ENCODE results near the gene DGKG.

Gene DGKG

GRCh38 chr3:186318135-186318534 lies 43.9 kb downstream of the DGKG start:
- DNase-seq (ENCODE audit: low read depth in 2 of 2), result peak in 1 of 2 experiments; percentile 9

GRCh38 chr3:186317478-186317877 lies 44.6 kb downstream of the DGKG start:
- no peak for DNase-seq (ENCODE audit: low read depth in 2 of 2)

- DNase-seq (ENCODE audit: low read depth in 2 of 2), result no peak
Observed at GRCh38 chr3:186316666-186317260, 45.3 kb downstream of the DGKG start.

- DNase-seq (ENCODE audit: low read depth in 2 of 2), result no peak
Observed at GRCh38 chr3:186315581-186316354, 46.3 kb downstream of the DGKG start.

- DNase-seq (ENCODE audit: low read depth in 2 of 2), result no peak
Observed at GRCh38 chr3:186314896-186315295, 47.1 kb downstream of the DGKG start.

GRCh38 chr3:186311441-186311840 lies 50.6 kb downstream of the DGKG start:
- DNase-seq (ENCODE audit: low read depth in 2 of 2), result no peak

GRCh38 chr3:186308549-186308948 lies 53.5 kb downstream of the DGKG start:
- DNase-seq (ENCODE audit: low read depth in 2 of 2), result no peak

GRCh38 chr3:186307594-186308221 lies 54.3 kb downstream of the DGKG start:
- DNase-seq (ENCODE audit: low read depth in 2 of 2), result no peak

- no peak for DNase-seq (ENCODE audit: low read depth in 2 of 2)
Observed at GRCh38 chr3:186305286-186305685, 56.7 kb downstream of the DGKG start.

- no peak for DNase-seq (ENCODE audit: low read depth in 2 of 2)
Observed at GRCh38 chr3:186303965-186304364, 58.1 kb downstream of the DGKG start.

- DNase-seq (ENCODE audit: low read depth in 2 of 2), result no peak
Observed at GRCh38 chr3:186299327-186299726, 62.7 kb downstream of the DGKG start.

GRCh38 chr3:186298876-186299275 lies 63.2 kb downstream of the DGKG start:
- DNase-seq (ENCODE audit: low read depth in 2 of 2), result no peak

GRCh38 chr3:186290796-186291195 lies 71.2 kb downstream of the DGKG start:
- DNase-seq (ENCODE audit: low read depth in 2 of 2), result no peak

GRCh38 chr3:186287711-186288110 lies 74.3 kb downstream of the DGKG start:
- DNase-seq (ENCODE audit: low read depth in 2 of 2), result peak; percentile 86 to 89

GRCh38 chr3:186286114-186286513 lies 75.9 kb downstream of the DGKG start:
- no peak for DNase-seq (ENCODE audit: low read depth in 2 of 2)

GRCh38 chr3:186284661-186285060 lies 77.4 kb downstream of the DGKG start:
- DNase-seq (ENCODE audit: low read depth in 2 of 2), result no peak

- DNase-seq (ENCODE audit: low read depth in 2 of 2), result no peak
Observed at GRCh38 chr3:186284349-186284652, 77.7 kb downstream of the DGKG start.

GRCh38 chr3:186283651-186284348 lies 78.2 kb downstream of the DGKG start:
- DNase-seq (ENCODE audit: low read depth in 2 of 2), result peak; percentile 51 to 53

GRCh38 chr3:186283096-186283495 lies 78.9 kb downstream of the DGKG start:
- no peak for DNase-seq (ENCODE audit: low read depth in 2 of 2)

GRCh38 chr3:186281176-186281575 lies 80.9 kb downstream of the DGKG start:
- peak; percentile 49 to 54 for DNase-seq (ENCODE audit: low read depth in 2 of 2)

GRCh38 chr3:186280737-186281136 lies 81.3 kb downstream of the DGKG start:
- DNase-seq (ENCODE audit: low read depth in 2 of 2), result no peak

GRCh38 chr3:186277268-186277909 lies 84.6 kb downstream of the DGKG start:
- DNase-seq (ENCODE audit: low read depth in 2 of 2), result no peak

Measured in fibroblast of skin of left quadriceps (primary cell).